ENCODE data around the gene FAM171A1.
"Not testable (repeated sequence)": the region's sequence is repeated elsewhere in the genome, so short reads cannot be mapped to it uniquely, and the experiment has no call there.

The FAM171A1 gene

DNA sequence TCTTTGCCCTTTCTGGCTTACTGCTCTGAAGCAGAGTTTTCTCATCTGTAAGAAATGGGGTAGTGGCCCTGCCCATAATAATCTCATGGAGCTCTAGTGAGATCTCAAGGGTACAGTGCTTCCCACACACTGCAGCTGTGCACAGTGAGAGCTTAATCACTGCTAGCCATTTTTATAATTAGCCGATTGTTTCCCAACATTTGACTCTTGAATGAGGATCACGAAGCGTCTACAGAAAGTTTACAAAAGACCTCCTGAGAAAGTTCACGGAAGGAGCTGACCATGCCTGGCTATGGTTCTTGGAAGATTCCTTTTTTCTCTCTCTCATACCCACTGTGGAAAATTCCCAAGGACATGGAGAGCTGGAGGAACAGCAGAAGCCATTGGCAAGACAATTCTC is 70.4 kb downstream of the FAM171A1 start:
- no peak for DNase-seq (ENCODE audit: low read depth in 1 of 2, low spot score in 1 of 2)
- TF ChIP-seq JUND (IDR thresholded peaks at IDR 0.05; ENCODE audit: low read depth), result no peak
- in situ Hi-C loops (cut with HindIII; ENCODE audit: low pct_unique_long_range_greater_than_20kb, low sequenced_read_pairs), result no loop called here

DNA sequence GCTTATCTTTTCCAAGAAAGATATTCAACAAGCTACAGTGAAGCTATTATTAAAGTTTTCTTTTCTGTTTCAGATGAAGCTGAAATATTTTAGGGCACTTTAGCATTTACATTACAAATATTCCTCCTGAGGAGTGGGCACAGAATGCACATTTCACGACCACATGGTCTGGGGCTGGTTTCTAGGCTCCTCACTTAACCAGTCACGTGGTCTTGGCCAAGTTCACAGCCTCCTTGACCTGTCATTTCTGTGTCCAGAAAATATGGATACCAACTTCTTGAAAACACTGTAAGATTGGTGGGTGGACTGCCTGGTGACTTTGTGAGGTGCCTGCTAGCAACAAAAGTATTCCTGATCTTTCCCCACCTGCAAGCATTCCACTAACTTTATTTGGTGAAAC is 70.9 kb downstream of the FAM171A1 start:
- in situ Hi-C loops (cut with HindIII; ENCODE audit: low pct_unique_long_range_greater_than_20kb, low sequenced_read_pairs), result no loop called here
- no peak for DNase-seq (ENCODE audit: low read depth in 1 of 2, low spot score in 1 of 2)
- TF ChIP-seq JUND (IDR thresholded peaks at IDR 0.05; ENCODE audit: low read depth), result no peak

DNA sequence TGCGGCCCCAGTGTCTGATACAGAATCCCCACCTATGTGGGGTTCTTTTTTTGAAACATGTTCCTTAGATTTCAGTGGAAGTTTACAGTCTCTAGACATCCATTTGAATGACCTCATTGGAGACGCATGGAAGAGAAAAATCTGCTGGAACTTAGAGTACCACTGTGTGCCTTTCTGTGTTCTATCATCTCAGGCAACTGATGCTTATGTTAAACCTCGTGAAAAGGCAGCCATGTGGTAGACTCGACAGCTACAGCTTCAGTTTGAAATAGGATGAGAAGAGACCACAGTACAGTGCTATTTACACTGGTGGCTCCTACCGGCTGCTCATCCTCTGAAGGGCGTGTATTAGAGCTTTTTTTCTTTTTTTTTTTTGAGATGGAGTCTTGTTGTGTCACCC is 74.4 kb downstream of the FAM171A1 start:
- in situ Hi-C loops (cut with HindIII; ENCODE audit: low pct_unique_long_range_greater_than_20kb, low sequenced_read_pairs), result no loop called here
- no peak for TF ChIP-seq JUND (IDR thresholded peaks at IDR 0.05; ENCODE audit: low read depth)
- no peak for DNase-seq (ENCODE audit: low read depth in 1 of 2, low spot score in 1 of 2)

DNA sequence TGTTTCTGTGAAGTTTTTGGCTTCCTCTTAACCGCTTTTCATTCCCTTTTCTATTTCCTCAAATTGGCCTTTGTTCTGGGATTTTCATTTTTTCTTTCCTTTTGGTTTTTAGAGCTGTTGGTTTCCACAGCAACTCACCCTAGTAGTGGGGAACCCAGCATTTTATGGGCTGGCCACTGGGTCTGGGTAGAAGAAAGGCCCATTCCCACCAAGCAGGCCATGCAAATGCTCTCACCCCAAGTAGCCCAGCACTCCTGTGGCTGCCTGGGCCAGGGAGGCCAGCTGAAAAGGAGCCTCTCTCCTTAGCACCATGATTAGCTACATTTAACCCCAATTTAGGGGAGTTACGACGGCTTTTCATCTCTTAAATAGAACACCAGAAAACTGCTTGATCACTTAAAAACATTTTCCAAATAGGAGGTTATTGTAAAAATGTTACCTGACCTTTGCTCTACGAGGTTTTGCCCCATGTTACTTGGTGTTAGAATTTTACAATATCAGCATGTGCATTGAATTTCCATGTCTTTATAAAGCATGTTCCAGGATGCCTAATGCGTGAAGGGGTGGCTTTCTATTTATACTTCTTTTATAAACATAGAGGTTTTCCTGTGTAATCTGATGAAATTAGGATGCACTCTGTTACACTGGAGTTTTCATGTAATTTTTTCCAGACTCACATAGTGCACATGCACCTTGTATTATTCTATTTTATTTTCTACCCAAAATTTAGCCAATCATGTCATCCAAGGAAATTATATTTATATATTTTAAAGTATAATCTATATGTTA is 75.4 kb downstream of the FAM171A1 start:
- in situ Hi-C loops (cut with HindIII; ENCODE audit: low pct_unique_long_range_greater_than_20kb, low sequenced_read_pairs), result no loop called here
- DNase-seq (ENCODE audit: low read depth in 1 of 2, low spot score in 1 of 2), result no peak
- TF ChIP-seq JUND (IDR thresholded peaks at IDR 0.05; ENCODE audit: low read depth), result no peak

DNA sequence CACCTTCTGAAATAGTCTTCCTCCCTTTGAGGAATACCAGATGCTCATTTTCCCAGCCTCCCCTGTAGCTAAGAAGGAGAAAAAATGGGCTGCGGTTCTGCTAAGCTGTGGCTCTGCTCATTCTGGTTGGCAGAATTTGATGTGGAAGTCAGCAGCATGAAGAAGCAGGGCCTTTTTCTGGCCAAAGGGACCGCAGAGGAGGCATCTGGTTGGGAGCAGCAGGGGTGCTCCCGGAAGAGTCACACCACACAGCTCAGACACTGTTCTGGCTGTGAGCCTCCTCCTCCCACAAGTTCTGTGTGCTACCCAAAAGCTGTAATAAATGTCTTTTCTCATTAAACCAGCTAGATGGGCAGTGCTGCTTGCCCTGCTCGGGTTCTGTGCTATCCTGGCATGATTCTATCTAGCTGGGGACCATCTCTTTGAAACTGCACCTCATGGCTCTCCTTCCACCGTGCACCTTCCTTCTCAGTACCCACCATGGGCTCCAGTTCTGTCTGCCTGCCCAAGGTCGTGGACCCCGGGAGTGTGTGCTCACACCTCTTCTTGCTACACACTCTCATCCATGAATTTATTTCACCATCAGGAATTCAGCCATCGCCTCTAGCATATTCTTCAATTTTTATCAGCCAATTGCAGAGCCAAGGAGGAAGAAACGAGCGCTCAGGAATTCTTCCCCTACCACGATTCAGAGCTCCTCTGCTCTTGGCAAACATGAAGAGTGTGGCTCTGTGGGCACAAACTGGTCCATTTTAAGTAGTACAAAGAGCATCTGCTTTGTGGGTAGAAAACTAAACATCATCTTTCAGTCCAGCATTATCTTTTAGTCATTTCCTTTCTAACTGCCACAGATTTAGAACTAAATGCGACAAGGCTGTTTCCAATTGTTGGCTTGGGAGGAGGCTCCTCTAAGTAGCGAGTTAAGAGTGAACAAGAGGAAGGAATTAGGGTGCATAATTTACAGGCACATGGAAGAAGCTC is 76.9 kb downstream of the FAM171A1 start:
- no peak for DNase-seq (ENCODE audit: low read depth in 1 of 2, low spot score in 1 of 2)
- in situ Hi-C loops (cut with HindIII; ENCODE audit: low pct_unique_long_range_greater_than_20kb, low sequenced_read_pairs), result no loop called here
- no peak for TF ChIP-seq JUND (IDR thresholded peaks at IDR 0.05; ENCODE audit: low read depth)

DNA sequence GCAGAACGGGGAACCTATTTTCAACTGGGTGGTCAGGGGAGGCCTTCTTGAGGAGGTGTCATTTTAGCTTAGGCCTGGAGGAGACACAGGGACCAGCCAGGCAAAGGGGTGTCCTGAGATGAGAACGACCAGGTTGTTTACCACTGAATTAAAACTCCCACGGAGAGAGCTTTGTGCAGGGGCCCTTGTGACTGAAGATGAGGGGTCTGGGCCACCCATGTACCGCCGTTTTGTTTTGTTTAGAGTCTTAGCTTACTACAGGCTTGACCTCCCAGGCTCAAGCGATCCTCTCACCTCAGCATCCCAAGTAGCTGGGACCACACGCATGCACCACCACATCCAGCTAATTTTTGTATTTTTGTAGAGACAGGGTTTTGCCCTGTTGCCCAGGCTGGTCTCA is 80.4 kb downstream of the FAM171A1 start:
- in situ Hi-C loops (cut with HindIII; ENCODE audit: low pct_unique_long_range_greater_than_20kb, low sequenced_read_pairs), result no loop called here
- no peak for TF ChIP-seq JUND (IDR thresholded peaks at IDR 0.05; ENCODE audit: low read depth)
- DNase-seq (ENCODE audit: low read depth in 1 of 2, low spot score in 1 of 2), result no peak

DNA sequence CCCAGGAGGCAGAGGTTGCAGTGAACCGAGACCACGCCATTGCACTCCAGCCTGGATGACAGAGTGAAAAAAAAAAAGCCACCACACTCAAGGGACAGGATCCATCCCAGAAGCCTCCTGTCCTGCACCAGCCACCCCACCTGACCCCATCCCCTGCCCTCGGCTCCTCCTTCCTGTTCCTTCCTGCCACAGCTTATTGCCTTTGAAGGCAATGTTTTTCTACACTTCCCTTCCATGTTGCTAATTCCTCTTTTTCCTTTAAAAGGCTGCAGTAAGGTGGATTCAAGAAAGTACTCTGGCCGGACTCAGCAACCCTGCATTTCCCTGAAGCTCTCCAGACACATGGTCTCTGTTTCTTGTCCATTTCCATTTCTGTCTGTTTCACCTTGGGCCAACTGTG is 80.9 kb downstream of the FAM171A1 start:
- no peak for DNase-seq (ENCODE audit: low read depth in 1 of 2, low spot score in 1 of 2)
- no peak for TF ChIP-seq JUND (IDR thresholded peaks at IDR 0.05; ENCODE audit: low read depth)
- in situ Hi-C loops (cut with HindIII; ENCODE audit: low pct_unique_long_range_greater_than_20kb, low sequenced_read_pairs), result no loop called here

DNA sequence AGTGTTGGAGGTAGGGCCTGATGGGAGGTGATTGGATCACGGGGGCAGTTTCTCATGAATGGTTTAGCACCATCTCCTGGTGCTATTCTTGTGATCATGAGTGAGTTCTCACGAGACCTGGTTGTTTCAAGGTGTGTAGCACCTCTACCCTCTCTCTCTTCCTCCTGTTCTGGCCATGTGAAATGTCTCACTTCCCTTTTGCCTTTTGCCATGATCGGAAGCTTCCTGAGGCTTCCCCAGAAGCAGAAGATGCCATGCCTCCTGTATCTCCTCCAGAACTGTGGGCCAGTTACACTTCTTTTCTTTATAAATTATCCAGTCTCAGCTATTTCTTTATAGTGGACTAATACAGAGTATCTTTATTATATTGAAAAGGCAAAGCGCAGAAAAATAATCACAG is 90.1 kb downstream of the FAM171A1 start:
- in situ Hi-C loops (cut with HindIII; ENCODE audit: low pct_unique_long_range_greater_than_20kb, low sequenced_read_pairs), result no loop called here
- DNase-seq (ENCODE audit: low read depth in 1 of 2, low spot score in 1 of 2), result no peak
- no peak for TF ChIP-seq JUND (IDR thresholded peaks at IDR 0.05; ENCODE audit: low read depth)

DNA sequence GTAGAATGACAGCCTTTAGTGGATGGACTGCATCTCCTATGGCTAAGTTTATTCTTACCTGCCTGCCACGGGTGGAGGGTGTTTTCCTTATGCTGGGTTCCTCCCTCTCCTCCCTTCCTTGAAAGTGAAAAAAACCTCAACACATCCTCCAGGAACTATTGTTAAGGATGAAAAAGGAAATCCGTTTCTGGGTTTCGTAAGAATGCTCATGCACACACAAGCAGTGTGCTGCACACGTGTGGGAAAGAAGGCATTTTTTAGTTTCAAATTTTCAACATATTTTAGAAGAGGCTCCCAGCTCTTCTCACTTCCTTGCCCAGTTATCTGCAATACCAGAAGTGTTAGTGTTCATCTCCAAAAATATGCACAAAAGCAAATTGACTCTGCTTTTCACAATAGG is 90.6 kb downstream of the FAM171A1 start:
- no peak for DNase-seq (ENCODE audit: low read depth in 1 of 2, low spot score in 1 of 2)
- in situ Hi-C loops (cut with HindIII; ENCODE audit: low pct_unique_long_range_greater_than_20kb, low sequenced_read_pairs), result no loop called here
- no peak for TF ChIP-seq JUND (IDR thresholded peaks at IDR 0.05; ENCODE audit: low read depth)

DNA sequence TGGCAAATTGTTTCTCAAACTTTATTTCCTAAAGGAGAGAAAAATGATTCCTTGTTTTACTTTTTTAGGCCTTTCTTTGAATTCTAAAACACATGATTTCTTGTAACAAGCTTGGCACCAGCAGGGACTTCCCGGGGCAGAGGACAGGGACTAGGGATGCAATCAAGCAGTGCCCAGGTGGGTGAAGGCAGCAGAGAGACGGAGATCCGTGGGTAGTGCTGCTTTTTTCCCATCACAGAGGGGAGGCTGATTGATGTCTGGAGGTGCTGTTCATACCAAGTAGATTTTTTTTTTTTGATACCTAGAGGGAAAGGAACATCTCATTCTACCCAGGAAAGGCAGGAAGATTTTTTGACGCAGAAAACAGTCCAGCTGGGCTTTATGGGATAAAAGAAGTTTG is 91.9 kb downstream of the FAM171A1 start:
- no peak for TF ChIP-seq JUND (IDR thresholded peaks at IDR 0.05; ENCODE audit: low read depth)
- in situ Hi-C loops (cut with HindIII; ENCODE audit: low pct_unique_long_range_greater_than_20kb, low sequenced_read_pairs), result no loop called here

DNA sequence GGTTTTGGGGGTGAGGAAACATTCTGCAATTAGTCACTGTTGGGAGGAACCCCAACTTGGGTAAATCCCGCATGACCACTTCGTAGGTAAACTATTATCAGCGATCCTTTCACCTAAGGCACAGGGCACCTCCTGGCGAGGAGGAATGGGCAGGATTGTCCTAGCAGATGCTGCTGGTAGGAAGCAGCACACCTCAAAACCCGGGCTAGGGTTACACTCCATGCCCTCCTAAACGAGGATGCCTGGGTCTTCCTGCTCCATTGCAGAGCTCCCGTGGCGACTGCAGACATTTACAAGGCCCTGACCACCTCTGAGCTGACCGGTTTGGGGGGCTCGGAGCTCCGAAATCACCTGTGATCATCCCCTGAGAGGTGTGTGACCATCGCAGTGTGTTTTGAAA is 92.3 kb downstream of the FAM171A1 start:
- TF ChIP-seq JUND (IDR thresholded peaks at IDR 0.05; ENCODE audit: low read depth), result no peak
- in situ Hi-C loops (cut with HindIII; ENCODE audit: low pct_unique_long_range_greater_than_20kb, low sequenced_read_pairs), result no loop called here
- no peak for DNase-seq (ENCODE audit: low read depth in 1 of 2, low spot score in 1 of 2)

More for the DNA sequence above, 91.9 kb downstream of the FAM171A1 start:
- no peak for DNase-seq (ENCODE audit: low read depth in 1 of 2, low spot score in 1 of 2)

DNA sequence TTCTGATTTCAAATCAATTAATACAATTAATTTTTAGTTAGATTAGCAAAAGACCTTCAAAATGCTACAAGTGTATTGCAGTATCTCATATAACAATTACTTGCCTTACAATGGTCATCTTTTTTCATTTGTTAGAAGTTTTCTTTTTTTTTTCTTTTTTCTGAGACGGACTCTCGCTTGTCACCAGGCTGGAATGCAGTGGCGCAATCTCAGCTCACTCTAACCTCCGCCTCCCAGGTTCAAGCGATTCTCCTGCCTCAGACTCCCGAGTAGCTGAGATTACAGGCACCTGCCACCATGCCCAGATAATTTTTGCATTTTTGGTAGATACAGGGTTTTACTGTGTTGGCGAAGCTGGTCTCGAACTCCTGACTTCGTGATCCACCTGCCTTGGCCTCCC is 95.0 kb downstream of the FAM171A1 start:
- DNase-seq (ENCODE audit: low read depth in 1 of 2, low spot score in 1 of 2); in situ Hi-C loops (cut with HindIII; ENCODE audit: low pct_unique_long_range_greater_than_20kb, low sequenced_read_pairs): not testable (repeated sequence)

DNA sequence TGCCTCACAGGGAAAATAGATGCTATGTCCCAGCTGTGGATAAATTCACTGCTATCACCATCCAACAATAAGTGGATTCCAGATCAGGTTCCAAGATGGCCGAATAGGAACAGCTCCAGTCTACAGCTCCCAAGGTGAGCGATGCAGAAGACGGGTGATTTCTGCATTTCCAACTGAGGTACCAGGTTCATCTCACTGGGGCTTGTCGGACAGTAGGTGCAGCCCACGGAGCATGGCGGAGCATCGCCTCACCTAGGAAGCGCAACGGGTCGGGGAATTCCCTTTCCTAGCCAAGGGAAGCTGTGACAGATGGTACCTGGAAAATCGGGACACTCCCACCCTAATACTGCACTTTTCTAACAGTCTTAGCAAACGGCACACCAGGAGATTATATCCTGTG is 101.3 kb downstream of the FAM171A1 start:
- in situ Hi-C loops (cut with HindIII; ENCODE audit: low pct_unique_long_range_greater_than_20kb, low sequenced_read_pairs); DNase-seq (ENCODE audit: low read depth in 1 of 2, low spot score in 1 of 2): not testable (repeated sequence)

All from T47D (cell line).